Measurements from ENCODE around the gene WSB2.

DNA sequence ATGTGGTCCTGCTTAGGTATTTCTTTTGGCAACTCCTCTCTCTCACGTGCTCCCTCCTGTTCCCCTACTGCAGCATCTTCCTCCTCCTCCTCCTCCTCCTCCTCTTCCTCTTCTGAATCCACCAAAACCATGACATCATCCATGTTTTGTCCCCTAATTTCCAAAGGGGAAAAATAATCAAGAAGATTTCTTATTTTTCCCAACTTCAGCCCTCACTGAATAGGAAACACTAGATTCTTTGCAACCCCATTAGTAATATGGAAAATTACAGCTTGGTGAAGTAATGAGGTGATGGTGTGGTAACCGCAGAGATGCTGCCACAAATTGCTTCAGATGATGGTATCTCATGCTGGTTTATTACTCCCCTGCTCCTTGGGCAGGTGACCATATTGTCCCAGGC is 7.5 kb upstream of the WSB2 start:
- TF ChIP-seq CTCF (IDR thresholded peaks at IDR 0.05): no peak
- TF ChIP-seq POLR2A (IDR thresholded peaks at IDR 0.05): no peak

Measured in ovary (tissue), 3 donors.